Endothelial cell of umbilical vein (primary cell): Measurements from ENCODE around the gene PPBP.

ENCODE experiments used
- CTCF ChIP-seq, 2 donors: IDR thresholded peaks; 1 replicate in 1 of 2; 2 replicates in 1 of 2; pipeline ENCODE4 v1.5.1; 2011; ENCODE audit warnings: low read length in 2 of 2, mild to moderate bottlenecking in 2 of 2, moderate library complexity in 2 of 2, control low read depth in 1 of 2, inconsistent platforms in 1 of 2, low read depth in 1 of 2; ENCODE audit not compliant: insufficient read depth in 1 of 2; ENCODE audit errors: extremely low read depth in 1 of 2
- POLR2A ChIP-seq: IDR thresholded peaks from 2 replicates; pipeline ENCODE4 v1.6.1; 2012; ENCODE audit warnings: low read depth, mild to moderate bottlenecking, control low read depth, low read length

- TF ChIP-seq CTCF (IDR thresholded peaks at IDR 0.05; ENCODE audit: extremely low read depth in 1 of 2, insufficient read depth in 1 of 2, low read depth in 1 of 2, low read length in 2 of 2): no peak
- no peak for TF ChIP-seq POLR2A
These were observed 42.9 kb downstream of the PPBP start for GRCh38 chr4:73945140-73945539.
